Vagina (tissue), 2 donors: ENCODE data around the gene GIGYF2.

Source experiments
- CTCF ChIP-seq, 3 experiments: fragments of 450-650 bp in 2 of 3; fragments of 200-600 bp in 1 of 3; sonication (generic) in 1 of 3; IDR thresholded peaks; one replicate each; pipeline ENCODE4 v1.5.1; 2017 to 2019; ENCODE audit warnings: antibody characterized with exemption in 3 of 3, mild to moderate bottlenecking in 2 of 3, moderate library complexity in 2 of 3
- POLR2A ChIP-seq, 2 donors: fragments of 450-650 bp; IDR thresholded peaks; one replicate each; pipeline ENCODE4 v1.6.1; 2017; ENCODE audit warnings: antibody characterized with exemption in 2 of 2, mild to moderate bottlenecking in 2 of 2, moderate library complexity in 2 of 2

GRCh38 chr2:232777276-232777675 lies 80.1 kb downstream of the GIGYF2 start:
- TF ChIP-seq CTCF (IDR thresholded peaks at IDR 0.05) (no peak), POLR2A (IDR thresholded peaks at IDR 0.05) (no peak)
